Endothelial cell of umbilical vein (primary cell): ENCODE data around the gene CPSF2. TPM values are rescaled to one million over a fixed set of nuclear protein-coding genes. Genes with fewer than 3 reads are reported as not detected.

Experiments used
- BruUV-seq: library from RNA; stranded (reverse); fragments of 400-500 nt; replicated peaks from 2 replicates; lab custom pipeline; 2021; lab: Mats Ljungman, UMichigan
- CTCF ChIA-PET: fragments of 300-600, 350-600 bp; sonication (Branson Sonifier 250); formaldehyde crosslinking; loops from one replicate; lab custom pipeline; 2021; ENCODE audit warnings: antibody characterized with exemption, inconsistent platforms; lab: Charles Lee
- POLR2A ChIA-PET: fragments of 300-600, 350-600 bp; sonication (Branson Sonifier 250); formaldehyde crosslinking; loops from one replicate; lab custom pipeline; 2021; ENCODE audit warnings: antibody characterized with exemption, inconsistent platforms; lab: Charles Lee
- DNase-seq: peaks from one replicate; pipeline ENCODE4 v3.0.0-alpha.2; 2011; ENCODE audit warnings: low read depth, low spot score
- FAIRE-seq: peaks from 2 replicates; lab custom pipeline; 2011; peaks lifted over from hg19 to GRCh38; lab: Jason Lieb, UNC
- H2AFZ ChIP-seq: 2 replicates; pipeline ENCODE4 v1.6.0; 2012; ENCODE audit warnings: low read depth, low read length, control low read depth, inconsistent platforms
- H3K27ac ChIP-seq: 2 replicates; pipeline ENCODE4 v1.5.1; 2011; ENCODE audit warnings: low read depth, mild to moderate bottlenecking, control low read depth, low read length, moderate library complexity; ENCODE audit not compliant: insufficient read depth
- H3K27me3 ChIP-seq, 2 experiments: 2 replicates each; pipeline versions ENCODE4 v1.6.0 to v1.6.1; 2011; ENCODE audit warnings: low read length in 2 of 2, mixed read lengths in 1 of 2; ENCODE audit not compliant: control insufficient read depth in 2 of 2, insufficient read depth in 2 of 2
- H3K36me3 ChIP-seq, 2 experiments: 2 replicates in 1 of 2; 3 replicates in 1 of 2; pipeline ENCODE4 v1.5.1; 2011; ENCODE audit warnings: low read length in 2 of 2, mild to moderate bottlenecking in 1 of 2, moderate library complexity in 1 of 2; ENCODE audit not compliant: control insufficient read depth in 2 of 2, insufficient read depth in 2 of 2; ENCODE audit errors: extremely low read depth in 1 of 2
- H3K4me1 ChIP-seq: 3 replicates; pipeline ENCODE4 v1.5.1; 2011; ENCODE audit warnings: mild to moderate bottlenecking, low read length; ENCODE audit not compliant: control insufficient read depth, insufficient read depth; ENCODE audit errors: extremely low read depth
- H3K4me2 ChIP-seq: 2 replicates; pipeline ENCODE4 v1.6.1; 2011; ENCODE audit warnings: low read length, control low read depth, mixed read lengths; ENCODE audit not compliant: insufficient read depth
- H3K4me3 ChIP-seq, 3 experiments: fragments of 200-600 bp in 1 of 3; sonication (generic), shearing (Covaris generic) in 1 of 3; replicated peaks in 1 of 3; 2 replicates each; pipeline ENCODE4 v1.5.1; 2011 to 2016; ENCODE audit warnings: control low read depth in 3 of 3, low read length in 3 of 3, mild to moderate bottlenecking in 2 of 3, inconsistent platforms in 1 of 3, low read depth in 1 of 3, moderate library complexity in 1 of 3; ENCODE audit not compliant: insufficient read depth in 1 of 3
- H3K79me2 ChIP-seq: 2 replicates; pipeline ENCODE4 v1.6.0; 2012; ENCODE audit warnings: low read length, inconsistent platforms; ENCODE audit not compliant: control insufficient read depth, insufficient read depth
- H3K9ac ChIP-seq: replicated peaks from 2 replicates; pipeline ENCODE3; 2011; ENCODE audit warnings: low read length, control low read depth; ENCODE audit not compliant: insufficient read depth; ENCODE audit errors: extremely low read depth
- H3K9me1 ChIP-seq: replicated peaks from 3 replicates; pipeline ENCODE4 v1.6.0; 2011; ENCODE audit warnings: mild to moderate bottlenecking, low read length; ENCODE audit not compliant: control insufficient read depth, insufficient read depth; ENCODE audit errors: extremely low read depth
- H3K9me3 ChIP-seq: replicated peaks from 2 replicates; pipeline ENCODE4 v1.5.1; 2012; ENCODE audit warnings: low read length, inconsistent platforms; ENCODE audit not compliant: control insufficient read depth, insufficient read depth
- H4K20me1 ChIP-seq: replicated peaks from 2 replicates; pipeline ENCODE3; 2011; ENCODE audit warnings: mild to moderate bottlenecking, low read length; ENCODE audit not compliant: control insufficient read depth, insufficient read depth; ENCODE audit errors: extremely low read depth
- CTCF ChIP-seq, 2 donors: IDR thresholded peaks; 1 replicate in 1 of 2; 2 replicates in 1 of 2; pipeline ENCODE4 v1.5.1; 2011; ENCODE audit warnings: low read length in 2 of 2, mild to moderate bottlenecking in 2 of 2, moderate library complexity in 2 of 2, control low read depth in 1 of 2, inconsistent platforms in 1 of 2, low read depth in 1 of 2; ENCODE audit not compliant: insufficient read depth in 1 of 2; ENCODE audit errors: extremely low read depth in 1 of 2
- EZH2 ChIP-seq: IDR thresholded peaks from 2 replicates; pipeline ENCODE4 v1.6.1; 2012; ENCODE audit warnings: borderline replicate concordance, low read depth, mild to moderate bottlenecking, moderate library complexity, low read length, inconsistent platforms; ENCODE audit not compliant: severe bottlenecking
- FOS ChIP-seq: IDR thresholded peaks from 2 replicates; pipeline ENCODE4 v1.6.1; 2011; ENCODE audit warnings: mild to moderate bottlenecking, low read length, moderate library complexity, borderline replicate concordance; ENCODE audit not compliant: insufficient read depth
- GATA2 ChIP-seq: IDR thresholded peaks from 2 replicates; pipeline ENCODE4 v1.7.0; 2011; ENCODE audit warnings: low read depth, mild to moderate bottlenecking, moderate library complexity, mixed read lengths, low read length; ENCODE audit not compliant: insufficient read length, insufficient read depth
- JUN ChIP-seq: IDR thresholded peaks from 2 replicates; pipeline ENCODE4 v1.6.1; 2011; ENCODE audit warnings: borderline replicate concordance, low read depth; ENCODE audit not compliant: insufficient read length, insufficient read depth
- MAX ChIP-seq: IDR thresholded peaks from 2 replicates; pipeline ENCODE4 v1.6.1; 2011; ENCODE audit not compliant: insufficient read depth, insufficient read length
- MYC ChIP-seq: IDR thresholded peaks from one replicate; pipeline ENCODE4 v1.6.1; 2011; ENCODE audit warnings: mild to moderate bottlenecking, low read depth, low read length
- POLR2A ChIP-seq: IDR thresholded peaks from 2 replicates; pipeline ENCODE4 v1.6.1; 2012; ENCODE audit warnings: low read depth, mild to moderate bottlenecking, control low read depth, low read length
- POLR2AphosphoS5 ChIP-seq: IDR thresholded peaks from 2 replicates; pipeline ENCODE4 v1.6.1; 2012; ENCODE audit warnings: low read depth, mild to moderate bottlenecking, control low read depth, low read length, moderate library complexity; ENCODE audit not compliant: insufficient read depth
- dilution Hi-C: fragments of 300-500 bp; cut with MboI; formaldehyde crosslinking; loops from one replicate; pipeline ENCODE4 v1.15.0; 2019; ENCODE audit warnings: low sequenced_read_pairs; ENCODE audit not compliant: extremely low pct_ligation_motif_present
- intact Hi-C: fragments of 100-400 bp; cut with micrococcal nuclease; formaldehyde crosslinking; loops from one replicate; pipeline ENCODE4 v1.10.0; 2022
- polyA plus RNA-seq, 4 experiments: library from polyadenylated mRNA; depleted of rRNA in 3 of 4; stranded (reverse) in 3 of 4; unstranded in 1 of 4; fragments of >200 nt; gene quantifications; 2 replicates each; pipeline versions ENCODE4 v1.2.1 to v1.2.3, GENCODE V29; 2011 to 2012; ENCODE audit warnings: missing spikeins in 1 of 4
- total RNA-seq: library from RNA; stranded (reverse); gene quantifications from 2 replicates; pipeline ENCODE4 v1.2.3, GENCODE V29; 2021

CPSF2 gene
- total and polyA plus RNA-seq, 2 donors (not counting 3 experiments of a cell fraction or from before 2014, with no cell fraction given) = 8.3 to 81.7 TPM

GRCh38 chr14:92093320-92093719, 28.4 kb upstream of the CPSF2 start:
- Histone ChIP-seq H3K9me1 (no peaks in the 10 kb centered on the region), H3K36me3 (peaks cover 2 to 6% of the 10 kb centered on the region in 2 experiments), H3K9ac (no peak overlapping the region), H3K79me2 (peaks cover 3% of the 10 kb centered on the region), H3K9me3 (no peaks in the 10 kb centered on the region), H3K4me3 (no peak overlapping the region), H4K20me1 (no peaks in the 10 kb centered on the region), H3K4me1 (no peaks in the 10 kb centered on the region), H3K27me3 (no peaks in the 10 kb centered on the region), H3K27ac (no peak overlapping the region), H3K4me2 (no peak overlapping the region), H2AFZ (no peak overlapping the region)
- no peak for DNase-seq
- CTCF ChIA-PET = interaction anchor here (0.7 to 1.4 kb wide), 4 partner anchors 13 to 1084 kb away, joined by 3 to 6 read pairs (median 4); partner anchors contain the start of genes ATXN3 and NDUFB1
- TF ChIP-seq POLR2A (no peak), EZH2 (no peak), GATA2 (no peak), POLR2AphosphoS5 (no peak), JUN (no peak), CTCF (IDR thresholded peaks at IDR 0.05; ENCODE audit: extremely low read depth in 1 of 2, insufficient read depth in 1 of 2, low read depth in 1 of 2, low read length in 2 of 2) (no peak), FOS (no peak), MAX (no peak), MYC (no peak)
- no TSS peak for BruUV-seq
- intact Hi-C loops (no loop called here), dilution Hi-C loops (no loop called here)
- FAIRE-seq = no peak
- POLR2A ChIA-PET = no interaction called here
